Stimulated activated CD4-positive, alpha-beta T cell treated with anti-CD3 and anti-CD28 coated beads, Interleukin-12 subunit alpha, Interleukin-12 subunit beta, amount 100 ng/mL, for 48 hours (primary cell): ENCODE measurements around the gene MB21D2.
"Not testable (repeated sequence)": the region's sequence is repeated elsewhere in the genome, so short reads cannot be mapped to it uniquely, and the experiment has no call there.

Experiments
- DNase-seq, 3 donors: peaks; one replicate each; pipeline ENCODE4 v3.0.0-alpha.2; 2020; ENCODE audit warnings: low read depth in 2 of 3, low spot score in 1 of 3

The MB21D2 gene

GRCh38 chr3:192816351-192816750 lies 101.3 kb downstream of the MB21D2 start:
- DNase-seq: peak in 1 of 3 donors; percentile 10

GRCh38 chr3:192812743-192813383 lies 104.8 kb downstream of the MB21D2 start:
- peak in 1 of 3 donors; percentile 21 for DNase-seq

- DNase-seq: no peak
Observed at GRCh38 chr3:192805711-192806110, 111.9 kb downstream of the MB21D2 start.

GRCh38 chr3:192804502-192804901 lies 113.2 kb downstream of the MB21D2 start:
- no peak for DNase-seq

- DNase-seq: no peak
Observed at GRCh38 chr3:192802957-192803899, 114.4 kb downstream of the MB21D2 start.

GRCh38 chr3:192801985-192802384 lies 115.7 kb downstream of the MB21D2 start:
- no peak for DNase-seq

GRCh38 chr3:192799721-192800120 lies 117.9 kb downstream of the MB21D2 start:
- DNase-seq: no peak

- no peak for DNase-seq
Observed at GRCh38 chr3:192795021-192795420, 122.6 kb downstream of the MB21D2 start.

GRCh38 chr3:192794216-192794615 lies 123.4 kb downstream of the MB21D2 start:
- DNase-seq: no peak

GRCh38 chr3:192788816-192789515 lies 128.7 kb downstream of the MB21D2 start:
- not testable (repeated sequence) for DNase-seq

GRCh38 chr3:192778508-192778907 lies 139.1 kb downstream of the MB21D2 start:
- DNase-seq: no peak

GRCh38 chr3:192774341-192774740 lies 143.3 kb downstream of the MB21D2 start:
- not testable (repeated sequence) for DNase-seq

GRCh38 chr3:192772240-192772894 lies 145.3 kb downstream of the MB21D2 start:
- DNase-seq: no peak

GRCh38 chr3:192758654-192759053 lies 159.0 kb downstream of the MB21D2 start:
- DNase-seq: no peak

GRCh38 chr3:192751148-192751547 lies 166.5 kb downstream of the MB21D2 start:
- no peak for DNase-seq

- DNase-seq: no peak
Observed at GRCh38 chr3:192750201-192750600, 167.5 kb downstream of the MB21D2 start.

- DNase-seq: no peak
Observed at GRCh38 chr3:192747746-192748145, 169.9 kb downstream of the MB21D2 start.

GRCh38 chr3:192747145-192747544 lies 170.5 kb downstream of the MB21D2 start:
- no peak for DNase-seq
